SK-N-SH treated with all-trans-retinoic acid at 6 μM for 48 hours (cell line): ENCODE measurements around the gene CCDC152.

Source experiments
- ATAC-seq: fragments of 200-7000 bp; cut with Tn5 transposase; 3 replicates; pipeline ENCODE4 v1.9.1; 2020; ENCODE audit warnings: mild to moderate bottlenecking, moderate library complexity
- ARNTL ChIP-seq: fragments of 450-650 bp; formaldehyde crosslinking; IDR thresholded peaks from 2 replicates; pipeline ENCODE4 v1.5.0; 2020; ENCODE audit warnings: low read depth, mild to moderate bottlenecking, moderate library complexity, borderline replicate concordance
- BACH2 ChIP-seq: fragments of 250-450 bp; sonication (Bioruptor Pico); IDR thresholded peaks from 2 replicates; pipeline ENCODE4 v1.9.0; 2021; ENCODE audit warnings: mild to moderate bottlenecking, borderline replicate concordance
- CREB5 ChIP-seq: fragments of 250-450 bp; sonication (Bioruptor Pico); IDR thresholded peaks from 2 replicates; pipeline ENCODE4 v1.5.1; 2020; ENCODE audit warnings: low read depth, mild to moderate bottlenecking, moderate library complexity
- CSDC2 ChIP-seq: fragments of 250-450 bp; sonication (Bioruptor Pico); IDR thresholded peaks from 2 replicates; pipeline ENCODE4 v1.5.0; 2020; ENCODE audit warnings: mild to moderate bottlenecking, moderate library complexity
- CSRNP3 ChIP-seq: fragments of 250-450 bp; sonication (Bioruptor Pico); IDR thresholded peaks from 2 replicates; pipeline ENCODE4 v1.5.1; 2021; ENCODE audit warnings: mild to moderate bottlenecking, moderate library complexity
- ESRRG ChIP-seq: fragments of 250-450 bp; sonication (Bioruptor Pico); IDR thresholded peaks from 2 replicates; pipeline ENCODE4 v1.6.1; 2021; ENCODE audit warnings: mild to moderate bottlenecking
- ISL1 ChIP-seq: fragments of 250-450 bp; sonication (Bioruptor Pico); IDR thresholded peaks from 2 replicates; pipeline ENCODE4 v2.1.2; 2022; ENCODE audit warnings: mild to moderate bottlenecking, moderate library complexity
- OSR1 ChIP-seq: fragments of 250-450 bp; sonication (Bioruptor Pico); IDR thresholded peaks from 2 replicates; pipeline ENCODE4 v1.8.0; 2022; ENCODE audit warnings: moderate library complexity, mild to moderate bottlenecking, inconsistent platforms
- PATZ1 ChIP-seq: fragments of 250-450 bp; sonication (Bioruptor Pico); IDR thresholded peaks from 2 replicates; pipeline ENCODE4 v1.8.0; 2020; ENCODE audit warnings: mild to moderate bottlenecking, moderate library complexity, borderline replicate concordance
- PPARA ChIP-seq: fragments of 250-450 bp; sonication (Bioruptor Pico); IDR thresholded peaks from 2 replicates; pipeline ENCODE4 v1.5.0; 2020; ENCODE audit warnings: mild to moderate bottlenecking, borderline replicate concordance
- RARB ChIP-seq: fragments of 250-450 bp; sonication (Bioruptor Pico); IDR thresholded peaks from 2 replicates; pipeline ENCODE4 v1.8.0; 2021; ENCODE audit warnings: mild to moderate bottlenecking, moderate library complexity
- SNAI2 ChIP-seq: fragments of 250-450 bp; sonication (Bioruptor Pico); IDR thresholded peaks from 2 replicates; pipeline ENCODE4 v1.5.0; 2020; ENCODE audit warnings: mild to moderate bottlenecking, moderate library complexity
- TCF4 ChIP-seq: fragments of 250-450 bp; sonication (Bioruptor Pico); IDR thresholded peaks from 2 replicates; pipeline ENCODE4 v1.8.0; 2021; ENCODE audit warnings: mild to moderate bottlenecking, moderate library complexity, borderline replicate concordance
- TOX ChIP-seq: fragments of 250-450 bp; sonication (Bioruptor Pico); IDR thresholded peaks from 2 replicates; pipeline ENCODE4 v1.8.0; 2021; ENCODE audit warnings: mild to moderate bottlenecking, moderate library complexity, borderline replicate concordance
- ZC3H10 ChIP-seq: fragments of 250-450 bp; sonication (Bioruptor Pico); IDR thresholded peaks from 2 replicates; pipeline ENCODE4 v1.5.1; 2021; ENCODE audit warnings: mild to moderate bottlenecking, moderate library complexity
- ZFP3 ChIP-seq: fragments of 250-450 bp; sonication (Bioruptor Pico); IDR thresholded peaks from 2 replicates; pipeline ENCODE4 v1.5.0; 2020; ENCODE audit warnings: mild to moderate bottlenecking, moderate library complexity
- ZFP30 ChIP-seq: fragments of 450-650 bp; formaldehyde crosslinking; IDR thresholded peaks from 2 replicates; pipeline ENCODE4 v1.5.0; 2022; ENCODE audit warnings: mild to moderate bottlenecking, moderate library complexity
- ZNF565 ChIP-seq: fragments of 450-650 bp; formaldehyde crosslinking; conservative IDR thresholded peaks from 2 replicates; pipeline ENCODE4 v1.5.0; 2020; ENCODE audit warnings: low read depth, mild to moderate bottlenecking, moderate library complexity
- ZNF8 ChIP-seq: fragments of 450-650 bp; formaldehyde crosslinking; IDR thresholded peaks from 2 replicates; pipeline ENCODE4 v1.5.0; 2020; ENCODE audit warnings: mild to moderate bottlenecking, moderate library complexity

The CCDC152 gene

GRCh38 chr5:42807722-42808447 is 51.3 kb downstream of the CCDC152 start:
- no peak for ATAC-seq
- no peak for TF ChIP-seq BACH2 (CRISPR knock-in tag)
- no peak for TF ChIP-seq ZNF565
- TF ChIP-seq CSRNP3 (CRISPR knock-in tag) = no peak
- TF ChIP-seq PATZ1 (CRISPR knock-in tag) = no peak
- TF ChIP-seq ESRRG (CRISPR knock-in tag) = no peak
- TF ChIP-seq ZFP3 (CRISPR knock-in tag) = no peak
- TF ChIP-seq SNAI2 (CRISPR knock-in tag) = no peak

GRCh38 chr5:42808888-42809611 is 52.4 kb downstream of the CCDC152 start:
- ATAC-seq = no peak
- TF ChIP-seq CREB5 = no peak
- no peak for TF ChIP-seq TCF4
- TF ChIP-seq PPARA = no peak
- no peak for TF ChIP-seq ZNF8
- TF ChIP-seq RARB (CRISPR knock-in tag) = no peak
- no peak for TF ChIP-seq ZFP3 (CRISPR knock-in tag)

GRCh38 chr5:42810834-42811590 is 54.4 kb downstream of the CCDC152 start:
- no peak for ATAC-seq
- no peak for TF ChIP-seq BACH2 (CRISPR knock-in tag)
- no peak for TF ChIP-seq ZNF565
- no peak for TF ChIP-seq ZC3H10
- no peak for TF ChIP-seq CREB5
- no peak for TF ChIP-seq OSR1 (CRISPR knock-in tag)
- TF ChIP-seq RARB (CRISPR knock-in tag) = no peak
- TF ChIP-seq ISL1 (CRISPR knock-in tag) = no peak
- no peak for TF ChIP-seq TOX (CRISPR knock-in tag)
- TF ChIP-seq CSDC2 (CRISPR knock-in tag) = no peak
- no peak for TF ChIP-seq ZFP3 (CRISPR knock-in tag)

- no peak for TF ChIP-seq RARB (CRISPR knock-in tag)
- TF ChIP-seq CREB5 = no peak
- no peak for TF ChIP-seq ISL1 (CRISPR knock-in tag)
- no peak for TF ChIP-seq ZFP30 (CRISPR knock-in tag)
- no peak for TF ChIP-seq ARNTL (CRISPR knock-in tag)
- TF ChIP-seq OSR1 (CRISPR knock-in tag) = no peak
- no peak for TF ChIP-seq TOX (CRISPR knock-in tag)
- TF ChIP-seq ZNF565 = no peak
- TF ChIP-seq CSDC2 (CRISPR knock-in tag) = no peak
- TF ChIP-seq ZC3H10 = no peak
- no peak for TF ChIP-seq CSRNP3 (CRISPR knock-in tag)
Observed at GRCh38 chr5:42811591-42812446, 55.2 kb downstream of the CCDC152 start, which contains the start of gene SELENOP. TSS of gene SELENOP (minus strand) at chr5:42811892. CDS start at chr5:42808353, 3,539 bp downstream.

More at GRCh38 chr5:42811591-42812446, 55.2 kb downstream of the CCDC152 start, which contains the start of gene SELENOP:
- no peak for ATAC-seq
